Inferior parietal cortex (tissue), 1 donor: ENCODE data around the gene NARS2.
"Not testable (repeated sequence)": the region's sequence is repeated elsewhere in the genome, so short reads cannot be mapped to it uniquely, and the experiment has no call there.

ENCODE experiments used
- DNase-seq: peaks from one replicate; pipeline ENCODE4 v3.0.0-alpha.2; 2016; ENCODE audit errors: extremely low spot score

NARS2 gene

GRCh38 chr11:78541537-78541936, 33.1 kb downstream of the NARS2 start:
- no peak for DNase-seq

GRCh38 chr11:78540256-78540655, 34.4 kb downstream of the NARS2 start:
- no peak for DNase-seq

DNA sequence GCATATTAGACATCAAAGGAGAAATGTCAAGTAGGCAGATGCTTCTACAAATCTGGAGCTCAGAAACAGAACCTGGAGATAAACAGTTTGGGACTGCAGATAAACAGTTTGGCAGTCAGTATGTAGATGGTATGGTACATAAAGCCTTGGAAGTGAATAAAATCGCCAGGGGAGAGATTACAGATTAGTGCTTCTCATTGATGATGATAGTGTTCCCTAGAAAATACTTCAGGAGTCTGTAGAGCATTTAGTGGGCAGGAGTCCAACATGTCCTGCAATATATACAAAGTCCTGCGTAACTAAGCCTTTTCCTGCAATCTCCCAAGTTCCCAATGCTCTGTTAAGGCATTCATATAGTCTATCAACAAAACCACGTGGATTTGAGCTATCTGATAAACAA, 35.2 kb downstream of the NARS2 start:
- DNase-seq = no peak

DNA sequence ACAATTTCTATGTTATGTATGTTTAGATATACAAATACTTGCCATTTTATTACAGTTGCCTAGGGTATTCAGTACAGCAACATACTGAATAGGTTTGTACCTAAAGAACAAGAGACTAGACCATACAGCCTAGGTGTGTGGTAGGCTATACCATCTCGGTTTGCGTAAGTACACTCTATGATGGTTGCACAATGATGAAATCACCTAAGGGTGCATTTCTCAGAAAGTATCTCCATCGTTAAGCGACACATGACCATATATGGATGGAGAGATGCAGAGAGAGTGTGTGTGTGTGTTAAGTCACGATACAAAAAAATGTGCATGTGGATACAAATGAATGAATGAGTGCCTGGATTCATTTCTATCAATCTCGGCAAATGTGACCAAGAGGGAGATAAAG, 37.7 kb downstream of the NARS2 start:
- no peak for DNase-seq

DNA sequence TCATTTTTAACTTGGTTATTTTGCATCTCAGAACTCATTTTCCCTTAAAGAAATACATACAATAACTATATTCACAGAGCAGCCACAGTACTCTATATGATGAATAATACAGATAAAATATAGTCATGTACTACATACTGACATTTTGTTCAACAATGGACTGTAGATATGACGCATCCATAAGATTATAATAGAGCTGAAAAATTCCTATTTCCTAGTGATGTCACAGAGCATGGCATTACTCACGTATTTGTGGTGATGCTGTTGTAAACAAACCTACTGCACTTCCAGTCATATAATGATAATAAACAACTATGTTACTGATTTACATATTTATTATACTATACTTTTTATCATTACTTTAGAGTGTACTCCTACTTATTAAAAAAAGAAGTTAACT, 38.7 kb downstream of the NARS2 start:
- DNase-seq = no peak

DNA sequence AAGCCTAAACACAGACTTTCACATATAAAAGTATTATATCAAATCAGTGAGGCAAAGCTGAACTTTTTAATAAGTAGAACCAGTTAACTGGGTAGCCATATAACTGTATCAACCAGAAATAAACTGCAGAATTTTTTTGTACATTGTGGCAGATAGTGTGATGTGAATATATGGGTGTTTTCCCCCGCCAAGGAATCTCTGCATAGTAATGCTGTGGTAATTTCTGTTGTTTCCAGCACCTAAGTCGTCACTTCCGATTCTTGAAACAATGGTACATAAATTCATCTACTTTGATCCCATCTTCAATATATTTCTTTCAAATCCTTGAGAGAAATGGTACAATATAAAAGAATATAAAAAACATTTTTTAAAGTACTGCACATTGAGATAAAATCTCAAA, 39.6 kb downstream of the NARS2 start:
- DNase-seq = no peak

DNA sequence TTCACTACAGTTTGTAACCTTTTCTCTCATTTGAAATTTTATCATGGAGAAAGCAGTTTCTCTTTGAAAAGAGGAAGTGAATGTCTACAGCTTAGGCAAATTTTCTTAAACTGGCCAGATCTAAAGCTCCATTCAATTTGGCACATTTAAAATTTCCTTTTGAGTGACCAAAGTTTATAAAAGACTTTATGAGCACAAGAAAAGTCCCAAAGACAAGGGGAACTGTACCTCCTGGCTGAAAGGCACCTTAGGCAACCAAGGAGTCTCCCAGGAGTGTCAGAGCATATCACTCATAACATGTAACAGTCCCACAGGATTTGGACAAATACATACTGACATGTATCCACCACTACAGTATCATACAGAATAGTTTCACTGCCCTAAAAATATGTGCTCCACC, 41.3 kb downstream of the NARS2 start:
- no peak for DNase-seq

DNA sequence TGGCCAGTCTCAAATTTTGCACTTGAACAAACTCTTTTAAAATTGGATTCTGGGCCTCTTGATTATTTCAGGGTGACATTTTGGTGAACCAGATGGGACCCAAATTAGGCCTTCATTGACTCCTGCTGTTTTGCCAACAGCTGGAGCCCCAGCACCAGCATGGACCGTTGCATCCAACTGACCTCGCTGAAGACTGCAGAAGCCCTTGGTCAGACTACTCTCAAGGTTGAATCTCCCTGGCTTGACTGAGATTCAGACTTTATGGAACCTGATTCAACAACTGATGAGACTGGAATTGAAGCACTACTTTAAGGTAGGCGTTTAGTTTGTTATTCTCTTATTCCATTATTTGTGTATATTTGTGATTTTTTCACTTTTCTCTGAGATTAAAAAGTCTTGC, 41.7 kb downstream of the NARS2 start:
- no peak for DNase-seq

GRCh38 chr11:78526497-78527146, 48.0 kb downstream of the NARS2 start:
- no peak for DNase-seq

GRCh38 chr11:78525720-78526119, 48.9 kb downstream of the NARS2 start:
- no peak for DNase-seq

DNA sequence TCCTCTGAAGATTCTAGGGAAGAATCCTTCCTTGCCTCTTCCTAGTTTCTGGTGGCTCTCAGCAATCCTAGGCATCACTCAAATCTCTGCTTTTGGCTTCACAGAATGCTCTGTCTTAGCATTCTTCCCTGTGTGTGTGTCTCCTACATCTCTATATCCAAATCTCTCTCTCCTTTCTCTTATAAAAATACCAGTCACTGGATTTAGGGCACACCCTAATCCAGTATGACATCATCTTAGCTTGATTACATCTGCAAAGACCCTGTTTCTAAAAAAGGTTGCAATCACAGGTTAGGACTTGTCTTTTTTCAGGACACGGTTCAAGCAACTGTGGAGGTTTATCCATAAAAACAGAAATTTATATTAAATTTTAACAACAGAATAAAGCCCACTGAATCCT, 54.4 kb downstream of the NARS2 start:
- DNase-seq = no peak

DNA sequence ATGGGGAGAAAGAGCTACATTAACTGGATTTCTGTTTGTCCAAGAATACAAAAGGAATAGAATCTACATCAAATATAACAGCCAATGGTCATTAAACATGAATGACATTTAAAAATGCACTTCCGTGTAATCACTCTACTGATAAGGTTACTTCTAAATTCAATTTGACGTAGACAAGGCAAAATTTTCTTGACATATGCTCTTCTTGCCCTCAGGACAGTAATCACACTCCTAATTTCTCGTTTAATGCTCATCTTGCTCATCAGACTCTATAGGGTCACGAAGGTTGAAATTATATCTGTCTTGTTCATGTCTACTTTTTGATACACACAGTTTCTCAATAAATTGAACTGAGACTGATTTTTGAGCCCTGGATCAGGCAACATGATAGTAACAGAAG, 58.4 kb downstream of the NARS2 start:
- DNase-seq = no peak

DNA sequence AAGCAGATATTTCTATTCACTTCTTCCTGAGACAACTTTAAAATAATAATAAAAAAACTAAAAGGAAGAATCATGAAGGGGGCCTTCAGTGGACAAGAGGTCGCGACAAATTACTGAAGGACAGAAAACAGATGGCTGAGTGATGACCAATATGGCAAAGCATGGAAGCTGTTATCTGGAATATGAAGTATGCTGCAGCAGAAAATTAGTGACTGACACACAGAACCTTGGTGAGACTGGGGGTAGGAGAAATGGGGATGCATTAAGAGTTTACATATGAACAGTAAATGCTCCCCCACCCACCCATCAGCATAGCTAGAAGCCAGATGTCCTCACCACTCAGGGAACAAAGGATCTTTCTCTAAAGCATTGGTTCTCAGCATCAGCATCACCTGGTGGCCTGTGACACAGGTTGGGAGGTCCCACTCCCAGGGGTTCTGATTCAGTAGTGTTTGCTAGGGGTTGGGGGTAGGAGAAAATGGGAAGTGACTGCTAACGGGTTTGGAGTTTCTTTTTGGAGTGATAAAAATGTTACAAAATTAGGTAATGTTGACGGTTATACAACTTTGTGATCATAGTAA, 59.7 kb downstream of the NARS2 start:
- DNase-seq = no peak

- DNase-seq = not testable (repeated sequence)
Measured at GRCh38 chr11:78513085-78513484, 61.6 kb downstream of the NARS2 start.

GRCh38 chr11:78510597-78510996, 64.1 kb downstream of the NARS2 start:
- DNase-seq = no peak

DNA sequence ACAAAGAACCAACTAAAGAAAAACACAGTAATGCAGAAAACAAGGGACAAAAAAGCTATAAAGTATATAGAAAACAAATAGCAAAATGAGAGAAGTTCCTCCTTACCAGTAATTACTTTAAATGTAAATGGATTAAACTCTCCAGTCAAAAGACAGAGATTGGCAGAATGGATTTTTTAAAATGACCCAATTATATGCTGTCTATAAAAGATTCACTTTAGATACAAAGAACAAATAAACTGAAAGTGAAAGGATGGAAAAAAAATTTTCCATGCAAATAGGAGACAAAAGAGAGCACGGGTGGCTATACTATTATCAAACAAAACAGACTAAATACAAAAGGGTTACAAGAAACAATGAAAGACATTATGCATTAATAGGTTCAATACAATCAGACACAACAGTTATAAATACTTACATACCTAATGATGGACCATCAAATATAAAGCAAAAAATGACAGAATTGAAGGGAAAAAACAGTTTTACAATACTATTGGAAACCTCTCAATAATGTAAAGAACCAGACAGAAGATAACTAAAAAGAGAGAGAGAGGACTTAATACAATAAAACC, 64.6 kb downstream of the NARS2 start:
- no peak for DNase-seq

DNA sequence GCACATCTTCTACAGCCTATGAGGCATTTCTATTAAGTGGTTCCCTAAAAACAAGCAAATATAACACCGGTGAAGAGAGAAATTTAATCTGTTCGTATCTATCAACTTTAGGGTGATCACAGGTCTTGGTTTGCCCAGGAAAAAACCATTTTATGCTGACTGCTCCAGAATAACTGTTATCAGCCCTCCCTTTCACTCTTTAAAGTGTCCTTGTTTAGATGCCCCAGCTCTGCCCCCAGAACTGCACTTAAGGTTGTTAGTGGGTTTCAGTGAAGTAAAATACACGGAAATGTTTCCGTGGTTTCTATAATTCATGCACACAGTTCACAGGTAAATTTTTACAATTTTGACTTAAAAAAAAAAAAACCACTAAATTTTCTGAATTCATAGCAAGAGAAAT, 70.0 kb downstream of the NARS2 start:
- DNase-seq = no peak

DNA sequence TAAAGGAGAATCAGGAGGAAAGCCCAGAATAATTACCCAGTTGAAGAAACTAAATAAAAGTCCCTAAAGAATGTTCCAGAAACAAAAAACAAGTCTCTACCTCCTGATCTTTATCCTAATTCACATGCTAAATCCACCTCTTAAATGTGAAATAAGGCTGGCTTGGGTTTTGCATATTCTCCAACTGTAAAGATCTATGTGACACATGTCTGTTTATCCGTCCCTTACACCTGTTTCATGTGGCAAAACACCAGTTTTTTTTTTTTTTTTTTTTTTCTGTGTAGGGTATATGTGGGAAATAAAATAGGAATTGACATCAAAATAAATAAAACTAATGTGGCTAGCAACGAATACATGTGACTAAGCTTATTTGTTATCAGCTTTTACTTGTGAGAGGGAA, 70.5 kb downstream of the NARS2 start:
- no peak for DNase-seq

DNA sequence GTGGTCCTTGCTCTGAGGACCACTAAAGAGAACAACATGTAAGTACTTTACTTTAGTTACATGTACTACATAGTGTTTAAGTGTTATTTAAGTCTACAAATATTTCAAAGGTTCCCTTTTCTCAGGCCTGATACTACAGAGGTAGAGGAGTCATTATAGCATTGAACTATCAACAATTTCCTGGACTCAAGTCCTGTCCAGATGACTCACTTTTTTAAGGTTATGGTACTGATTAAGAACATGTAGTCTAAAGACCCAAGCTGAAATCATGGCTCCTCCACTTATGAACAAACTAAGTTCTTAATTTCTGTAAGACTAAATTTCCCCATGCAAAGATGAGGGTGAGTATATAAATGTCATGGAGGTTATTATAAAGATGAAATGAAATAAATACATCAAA, 74.7 kb downstream of the NARS2 start:
- DNase-seq = no peak

GRCh38 chr11:78497293-78497692, 77.4 kb downstream of the NARS2 start:
- DNase-seq = no peak

GRCh38 chr11:78493413-78493975, 81.2 kb downstream of the NARS2 start:
- no peak for DNase-seq

GRCh38 chr11:78492973-78493372, 81.7 kb downstream of the NARS2 start:
- DNase-seq = no peak

GRCh38 chr11:78489184-78489583, 85.5 kb downstream of the NARS2 start:
- no peak for DNase-seq
